NOMO-1 treated with dmso at 0.1 percent for 144 hours (cell line): ENCODE measurements around the gene TGFBI.
A peak's percentile ranks its signal among the peaks of the same experiment; 100 is the strongest.

ENCODE experiments used
- DNase-seq: peaks from one replicate; lab custom pipeline; 2025; ENCODE audit not compliant: unreplicated experiment; lab: John Stamatoyannopoulos, UW

TGFBI gene

DNA sequence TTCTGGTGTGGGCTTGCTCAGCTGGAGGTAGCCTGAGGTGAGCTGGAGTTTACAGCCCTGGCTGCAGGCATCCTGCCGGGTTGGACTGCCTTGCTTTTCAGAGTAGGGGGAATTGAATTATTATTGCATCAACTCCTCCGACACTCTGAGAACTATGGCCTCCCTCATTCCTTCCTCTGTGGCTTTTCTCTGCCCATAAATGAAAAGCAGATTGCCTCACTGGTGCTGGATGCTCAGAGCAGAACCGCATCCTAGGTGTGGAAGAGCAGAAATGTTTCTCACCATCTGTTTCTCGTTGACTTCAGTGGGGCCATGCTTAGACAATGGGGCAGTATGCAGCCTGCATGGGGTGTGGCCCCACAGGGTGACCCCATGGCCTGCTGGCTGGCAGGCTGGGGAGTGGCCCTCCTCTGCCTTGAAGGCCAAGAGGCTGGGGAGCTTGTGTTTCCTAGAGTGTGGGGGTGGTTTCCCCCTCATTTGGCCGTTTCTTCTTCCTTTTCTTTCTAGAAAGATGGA, 27.3 kb upstream of the TGFBI start:
- DNase-seq = peak; percentile 68

DNA sequence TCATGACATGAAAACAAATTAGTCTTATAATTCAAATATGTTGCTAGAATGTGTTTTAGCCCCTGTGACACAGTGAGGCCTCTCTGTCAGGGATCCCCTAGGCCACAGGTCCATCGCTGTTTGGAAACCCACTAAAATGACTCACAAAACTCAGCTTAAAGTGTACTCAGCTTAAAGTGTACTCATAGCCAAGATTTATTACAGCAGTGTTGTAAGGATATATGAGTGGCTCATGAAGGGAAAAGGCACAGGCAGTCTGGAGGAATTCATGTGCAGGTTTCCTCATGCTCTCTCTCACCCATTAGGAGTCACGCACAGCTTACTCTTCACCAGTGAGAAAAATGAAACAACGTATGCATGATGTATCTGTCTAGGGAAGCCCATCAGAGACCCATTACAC, 24.4 kb upstream of the TGFBI start:
- no peak for DNase-seq

DNA sequence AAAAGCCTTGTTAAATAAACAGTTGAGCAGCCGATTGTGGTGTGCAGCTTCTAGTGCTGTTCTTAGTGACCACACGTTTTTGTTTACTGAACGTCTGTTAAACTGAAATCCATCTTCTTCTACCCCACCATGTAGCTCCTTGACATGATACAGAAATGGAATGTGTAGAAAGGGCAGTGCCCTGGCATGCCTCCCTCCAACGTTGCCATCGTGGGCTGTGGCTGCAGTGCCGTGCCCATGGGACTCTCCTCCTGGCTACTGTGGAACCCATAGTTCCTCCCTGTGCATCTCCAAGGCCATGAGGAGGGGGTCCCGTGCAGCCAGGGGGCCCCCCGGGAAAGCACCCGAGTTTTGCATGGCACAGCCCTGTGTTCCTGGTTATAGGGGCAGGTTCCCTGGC, 23.3 kb upstream of the TGFBI start:
- DNase-seq = no peak

DNA sequence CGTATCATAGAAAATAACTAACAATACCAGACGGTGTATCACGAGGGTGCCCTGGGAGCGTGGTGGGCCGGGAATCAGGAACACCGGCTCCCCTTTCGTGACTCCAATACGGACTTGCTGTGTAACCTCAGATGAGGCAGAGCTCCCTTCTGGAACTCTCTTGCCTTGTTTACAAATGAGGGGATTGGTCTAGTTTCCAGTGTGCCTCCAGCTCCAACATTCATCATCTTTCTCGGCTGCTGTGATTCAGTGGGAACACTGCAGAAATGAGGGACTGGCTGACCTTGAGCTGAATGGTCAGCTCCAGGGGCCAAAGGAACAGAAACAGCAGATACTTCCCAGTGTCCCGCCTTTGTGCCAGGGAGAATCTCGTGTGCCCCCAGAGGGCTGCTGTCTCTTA, 22.6 kb upstream of the TGFBI start:
- DNase-seq = no peak

DNA sequence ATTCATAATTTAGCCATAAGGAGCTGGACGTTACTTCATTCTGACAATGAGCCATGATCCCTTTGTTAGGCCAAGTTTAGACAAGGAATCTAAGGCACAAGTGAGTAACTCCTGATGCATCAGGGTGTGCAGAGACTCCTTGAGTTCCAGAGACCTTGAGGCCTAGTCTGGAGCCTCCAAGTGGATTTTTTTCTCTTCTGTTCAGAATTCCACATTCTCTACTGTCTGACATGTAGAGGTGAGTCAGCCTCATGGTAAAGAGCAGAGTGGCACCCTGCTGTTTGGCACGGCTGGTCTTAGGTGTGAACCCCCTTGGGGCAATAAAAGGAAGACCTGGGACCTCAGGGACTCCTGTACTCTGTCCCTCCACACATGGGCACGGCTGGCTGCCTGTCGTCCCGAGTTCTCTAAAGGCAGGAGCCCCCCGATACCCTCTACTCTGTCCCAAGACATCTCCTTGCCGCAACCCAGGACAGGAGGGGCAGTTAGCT, 22.0 kb upstream of the TGFBI start:
- no peak for DNase-seq

DNA sequence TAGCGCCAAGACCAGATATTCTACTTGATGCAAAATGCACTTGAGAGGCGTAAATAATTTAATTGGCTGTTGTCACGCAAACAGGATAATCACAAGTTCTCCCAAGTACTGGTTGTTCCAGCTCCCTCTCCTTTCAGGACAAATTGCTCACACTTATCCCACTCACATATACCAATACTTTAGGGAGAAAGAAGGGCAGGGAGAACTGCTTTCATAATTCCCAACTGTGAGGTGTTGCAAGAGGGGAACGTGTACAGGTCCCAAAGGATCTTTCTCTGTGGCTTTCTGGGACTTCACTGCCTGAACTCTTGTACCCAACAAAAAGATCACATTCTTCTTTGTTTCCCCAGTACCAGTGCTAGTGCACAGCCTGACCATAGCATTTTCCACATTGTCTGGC, 21.5 kb upstream of the TGFBI start:
- DNase-seq = no peak

DNA sequence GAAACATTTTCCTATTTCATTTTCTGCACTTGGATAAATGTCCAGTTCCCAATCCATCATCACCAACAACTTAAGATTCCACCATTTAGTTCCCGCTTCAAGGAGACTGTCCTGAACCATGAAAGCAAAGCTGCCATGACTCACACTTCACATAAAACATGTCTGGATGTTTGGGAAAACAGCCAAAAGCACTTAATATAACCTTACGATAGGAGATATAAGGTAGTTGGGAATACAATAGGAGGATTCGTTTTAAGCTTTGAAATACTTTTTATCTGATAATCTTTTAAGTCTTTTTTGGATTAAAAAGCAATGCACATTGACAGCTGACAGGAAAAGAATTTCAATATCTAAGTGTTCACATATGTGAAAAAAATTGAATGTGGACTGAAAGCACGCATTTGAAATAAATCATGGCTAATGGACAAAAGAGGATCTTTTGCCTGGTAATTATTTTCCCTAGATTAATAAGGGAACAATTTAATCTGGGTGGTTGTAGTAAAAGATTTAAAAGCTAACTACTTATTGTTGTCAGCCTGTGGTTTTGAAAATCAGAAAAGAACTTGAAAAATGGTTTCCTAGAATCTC, 17.3 kb upstream of the TGFBI start:
- no peak for DNase-seq

DNA sequence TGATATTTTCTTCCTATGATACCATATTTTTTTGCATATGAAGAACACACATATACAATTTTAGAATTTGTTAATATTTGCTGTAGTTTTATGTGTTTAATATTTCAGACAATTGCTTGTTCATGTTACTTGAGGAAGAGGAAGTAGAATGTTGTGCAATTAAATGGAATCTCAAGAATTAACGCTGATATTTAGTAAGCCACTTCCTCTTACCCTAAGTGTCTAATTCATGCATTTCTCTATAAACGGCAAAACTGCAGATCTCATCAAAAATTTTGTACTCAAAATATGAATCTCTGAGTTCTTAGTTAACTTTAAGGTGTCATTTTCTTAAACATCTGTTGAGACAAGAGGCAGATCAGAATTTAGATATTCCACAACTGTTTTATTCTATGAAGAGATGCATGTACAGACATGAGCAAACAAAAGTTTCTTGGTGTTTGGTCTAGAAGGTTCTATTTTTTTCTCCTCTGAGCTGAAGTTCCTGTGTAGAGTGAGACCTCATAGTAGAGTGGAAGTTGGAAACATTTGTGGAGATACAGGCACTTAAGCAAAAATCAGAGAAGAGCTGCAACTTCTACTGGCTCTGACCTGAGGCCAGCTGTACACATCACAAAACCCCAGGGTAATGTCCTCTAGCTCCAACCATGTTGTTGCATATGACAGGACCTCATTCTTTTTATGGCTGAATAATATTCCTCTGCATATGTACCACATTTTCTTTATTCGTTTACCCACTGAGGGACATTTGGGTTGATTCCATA, 16.6 kb upstream of the TGFBI start:
- peak; percentile 54 for DNase-seq

DNA sequence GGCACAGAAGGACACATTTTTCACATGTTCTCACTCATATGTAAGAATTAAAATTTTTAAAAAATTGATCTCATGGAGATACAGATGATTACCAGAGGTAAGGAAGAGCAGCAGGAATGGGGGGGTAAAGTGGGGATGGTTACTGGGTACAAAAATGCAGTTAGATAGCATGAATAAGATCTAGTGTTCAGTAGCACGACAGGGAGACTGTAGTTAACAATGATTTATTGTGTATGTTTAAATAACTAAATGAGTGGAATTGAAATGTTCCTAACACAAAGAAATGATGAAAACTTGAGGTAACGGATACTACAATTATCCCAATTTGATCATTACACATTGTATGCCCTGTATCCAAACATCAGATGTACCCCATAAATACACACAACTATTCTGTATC, 15.2 kb upstream of the TGFBI start:
- no peak for DNase-seq

DNA sequence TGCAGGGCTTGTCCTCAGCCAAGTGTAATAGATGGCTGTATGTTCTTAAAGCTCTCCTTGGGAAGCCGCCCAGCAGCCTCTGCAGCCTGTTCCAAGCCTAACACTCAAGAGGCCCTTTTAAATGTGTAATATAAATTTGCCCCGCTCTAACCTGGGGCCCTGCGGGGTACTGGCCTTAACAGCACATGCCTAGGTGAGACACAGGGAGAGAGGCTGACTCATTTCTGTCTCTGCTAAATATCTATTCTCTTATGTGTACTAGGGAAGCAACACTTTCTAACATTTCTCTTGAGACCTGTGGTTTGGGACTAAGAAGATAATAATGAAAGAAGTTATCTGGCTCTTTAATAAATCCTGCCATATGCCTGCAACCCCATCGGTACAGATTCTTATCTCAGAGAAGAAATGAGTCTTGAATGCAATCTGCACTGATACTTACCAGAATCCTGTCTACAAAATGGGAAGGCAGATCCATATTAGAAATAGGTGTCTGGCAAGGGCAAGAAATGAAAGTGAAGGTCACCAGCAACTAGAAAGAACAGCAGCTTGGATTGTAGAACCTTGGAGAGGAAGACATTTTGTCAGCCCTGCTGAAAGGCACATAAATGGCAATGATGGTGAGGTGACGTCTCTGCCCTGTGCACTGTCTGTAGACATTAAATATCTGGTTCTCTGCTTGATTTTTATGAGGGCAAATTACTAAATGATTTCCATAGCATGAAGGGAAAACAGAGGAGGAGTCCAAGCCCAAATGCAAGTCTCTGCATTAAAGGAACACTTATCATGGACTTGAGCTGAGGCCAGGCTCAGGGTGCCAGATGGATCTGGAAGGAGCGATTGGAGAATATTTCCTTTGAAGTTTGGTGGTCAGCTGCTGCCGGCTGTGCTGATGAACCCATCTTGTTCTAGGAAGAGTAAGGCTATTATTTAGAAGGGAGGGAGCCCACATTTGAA, 14.5 kb upstream of the TGFBI start:
- DNase-seq = no peak

DNA sequence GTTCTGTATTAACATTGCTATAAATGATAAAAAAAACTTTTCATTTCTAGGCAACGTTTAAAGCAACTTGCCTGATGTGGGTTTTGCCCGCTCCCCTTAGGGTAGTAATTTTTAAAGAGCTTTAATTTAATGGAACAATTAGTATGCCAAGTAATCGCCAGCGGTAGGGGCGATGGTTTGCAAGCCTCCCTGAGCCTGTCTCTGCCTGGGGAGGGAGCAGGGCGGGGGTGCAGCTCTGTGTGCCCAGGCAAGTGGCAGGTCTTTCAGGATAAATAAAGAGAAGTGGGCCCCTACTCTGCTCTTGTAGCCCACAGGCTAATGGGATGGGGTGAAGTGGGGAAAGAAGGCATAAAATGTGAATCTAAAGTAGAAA, 13.8 kb upstream of the TGFBI start:
- no peak for DNase-seq

DNA sequence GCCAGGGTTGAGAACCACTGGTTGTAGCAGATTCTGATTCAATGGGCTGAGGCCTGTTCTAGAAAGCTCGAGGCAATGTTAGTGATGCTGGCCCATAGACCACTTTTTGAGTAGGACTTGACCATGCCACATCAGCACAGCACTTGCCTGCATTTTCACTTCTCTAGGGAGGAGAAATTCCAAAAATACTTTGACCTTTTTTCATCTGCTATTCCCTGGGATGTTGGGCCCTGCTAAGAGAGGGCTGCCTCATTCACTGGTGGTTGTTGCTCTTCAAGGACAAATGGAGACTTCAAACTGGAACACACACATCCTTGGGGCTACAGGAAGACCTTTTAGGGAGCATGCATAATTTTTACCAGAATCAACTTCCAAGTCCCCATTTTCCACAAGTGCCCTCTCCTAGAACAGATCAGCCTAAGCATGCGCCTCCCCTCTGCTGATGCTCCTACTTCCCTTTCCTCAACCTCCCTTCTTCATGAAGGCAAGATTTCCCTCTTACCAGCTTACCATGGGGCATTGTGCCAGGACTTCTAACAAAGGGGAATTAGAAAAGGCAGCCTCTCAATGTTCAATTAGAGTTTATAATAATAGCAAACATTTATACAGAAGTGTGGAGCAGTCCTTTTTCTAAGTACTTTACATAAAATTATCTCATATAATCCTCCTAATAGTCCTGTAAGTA, 12.7 kb upstream of the TGFBI start:
- DNase-seq = no peak

DNA sequence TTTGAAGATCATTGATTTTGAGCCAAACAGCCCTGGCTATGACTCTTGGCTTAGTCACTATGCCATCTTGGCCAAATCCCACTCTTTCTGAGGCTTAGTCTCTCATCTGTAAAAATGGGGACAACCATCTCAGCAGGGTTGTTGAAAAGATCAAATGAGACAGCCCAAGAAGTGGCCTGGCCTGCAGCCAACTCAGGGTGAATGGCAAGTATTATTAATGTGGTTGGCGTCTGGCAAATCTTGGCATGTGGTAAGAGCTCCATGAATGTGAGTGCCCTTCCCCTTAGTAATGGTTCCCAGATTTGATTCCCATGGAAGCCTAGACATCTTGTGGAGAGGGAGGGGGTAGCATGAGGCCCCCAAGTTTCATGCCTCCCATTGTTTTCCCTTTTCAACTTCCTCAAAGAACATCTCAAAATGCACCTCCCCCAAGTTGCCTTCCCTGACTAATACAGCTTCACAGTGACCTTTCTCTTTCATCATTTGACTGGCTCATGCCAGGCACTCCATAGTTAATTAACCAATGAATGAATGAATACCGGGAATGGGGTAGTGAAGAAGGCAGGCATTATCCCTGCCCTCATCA, 11.8 kb upstream of the TGFBI start:
- DNase-seq = no peak

DNA sequence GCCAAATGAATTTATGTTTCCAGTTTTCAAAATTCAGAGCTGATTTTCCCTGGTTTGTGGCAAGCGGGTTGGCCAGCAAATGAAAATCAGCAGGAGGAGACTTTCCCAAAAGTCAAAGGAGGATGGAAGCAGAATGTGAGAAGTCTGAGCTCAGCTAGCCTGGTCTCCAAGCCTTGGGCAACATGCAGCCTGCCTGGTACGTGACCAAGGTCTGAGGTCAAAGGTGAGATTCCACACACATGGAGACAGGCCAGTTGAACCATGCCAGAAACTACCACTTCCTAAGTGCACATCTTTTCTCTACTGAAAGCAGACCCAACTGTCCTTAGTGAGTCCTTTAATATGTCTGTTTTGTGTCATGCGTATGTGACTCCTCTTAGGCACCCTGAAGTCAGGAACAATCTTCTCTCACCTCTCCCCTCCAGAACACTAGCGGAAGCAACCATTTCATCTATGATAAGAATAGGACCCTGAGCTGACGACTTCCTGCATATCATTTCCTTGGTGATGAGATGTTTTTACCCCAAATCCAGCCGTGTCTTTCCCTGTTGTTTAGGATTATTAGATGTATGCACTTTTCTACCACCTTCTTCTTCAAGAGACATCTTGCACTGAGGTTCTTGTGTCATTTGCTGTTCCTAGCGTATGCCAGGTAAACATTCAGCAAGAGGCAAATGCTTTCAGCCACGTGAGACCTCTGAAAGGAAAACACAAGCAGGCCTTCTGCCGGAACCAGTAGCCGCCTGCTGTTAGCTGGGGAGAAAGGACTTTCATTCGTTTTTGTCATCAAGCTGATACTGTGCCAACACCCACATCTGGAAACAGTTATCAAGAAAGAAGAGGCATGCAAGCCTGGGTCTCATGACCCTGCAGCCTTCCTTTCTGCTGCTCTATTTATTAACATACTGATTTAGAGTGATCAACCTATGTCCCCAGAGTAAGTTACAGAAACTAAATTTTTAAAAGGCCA, 9.7 kb upstream of the TGFBI start:
- DNase-seq = no peak

DNA sequence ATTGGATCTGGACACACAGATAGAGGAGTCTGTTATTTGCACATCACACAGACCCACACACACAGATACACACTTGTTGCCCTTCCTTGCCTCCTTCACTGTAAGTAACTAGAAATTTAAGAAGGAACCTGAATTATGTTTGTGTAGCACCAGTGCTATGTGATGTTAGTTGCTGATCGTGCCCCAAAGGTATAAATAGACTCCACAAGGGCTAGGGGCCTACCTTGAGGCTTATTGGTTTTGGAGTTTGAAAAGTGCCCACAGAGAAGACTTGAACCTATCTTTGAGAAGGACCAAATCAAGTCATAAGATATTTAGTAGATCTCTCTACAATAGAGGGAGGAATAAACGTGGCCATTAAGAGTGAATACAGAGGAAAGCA, 8.8 kb upstream of the TGFBI start:
- DNase-seq = no peak

DNA sequence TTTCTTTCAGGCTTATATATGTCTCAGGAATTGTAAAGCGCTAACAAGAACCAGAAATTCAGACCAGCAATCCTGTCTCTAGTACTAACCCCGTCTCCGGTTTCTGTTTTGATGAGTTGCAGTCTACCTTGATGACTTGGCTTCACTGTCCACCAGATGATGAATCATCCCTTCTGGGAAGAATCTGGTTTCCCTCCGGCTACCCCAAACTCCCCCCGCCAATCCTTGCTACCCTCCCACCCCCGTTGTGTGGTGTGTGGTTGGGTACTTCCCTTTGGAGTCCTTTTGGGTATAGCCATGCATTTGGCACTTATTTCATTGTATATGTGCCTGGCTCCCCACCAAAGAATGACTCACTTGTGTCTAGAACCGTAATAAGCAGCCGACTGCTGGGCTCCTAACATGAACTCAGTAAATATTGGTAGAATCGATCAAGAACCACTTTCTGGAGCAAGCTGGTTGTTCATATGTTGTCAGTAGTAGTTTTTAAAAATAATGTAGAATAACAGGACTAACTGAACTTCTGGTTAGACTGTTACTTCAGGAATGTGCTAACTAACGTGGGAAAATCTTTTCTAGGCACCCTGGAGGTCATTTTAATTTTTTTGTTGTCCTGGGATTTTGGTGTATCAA, 8.3 kb upstream of the TGFBI start:
- peak; percentile 16 for DNase-seq

DNA sequence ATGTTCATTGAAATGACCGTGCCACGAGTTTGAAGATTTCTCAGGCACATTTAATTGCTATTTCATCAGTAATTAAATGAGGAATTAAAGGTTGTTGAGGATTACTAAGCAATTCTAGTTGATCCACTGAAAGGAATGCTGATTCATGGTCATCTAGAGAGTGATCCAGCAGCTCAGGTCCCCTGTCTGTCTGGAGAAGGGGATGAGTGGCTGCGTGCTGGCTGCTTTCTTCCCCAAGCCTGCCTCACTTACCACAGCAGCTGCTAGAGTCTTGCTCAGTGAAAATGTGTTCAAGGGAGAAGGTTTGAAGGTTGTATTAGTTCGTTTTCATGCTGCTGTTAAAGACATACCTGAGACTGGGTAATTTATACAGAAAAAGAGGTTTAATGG, 7.8 kb upstream of the TGFBI start:
- no peak for DNase-seq

DNA sequence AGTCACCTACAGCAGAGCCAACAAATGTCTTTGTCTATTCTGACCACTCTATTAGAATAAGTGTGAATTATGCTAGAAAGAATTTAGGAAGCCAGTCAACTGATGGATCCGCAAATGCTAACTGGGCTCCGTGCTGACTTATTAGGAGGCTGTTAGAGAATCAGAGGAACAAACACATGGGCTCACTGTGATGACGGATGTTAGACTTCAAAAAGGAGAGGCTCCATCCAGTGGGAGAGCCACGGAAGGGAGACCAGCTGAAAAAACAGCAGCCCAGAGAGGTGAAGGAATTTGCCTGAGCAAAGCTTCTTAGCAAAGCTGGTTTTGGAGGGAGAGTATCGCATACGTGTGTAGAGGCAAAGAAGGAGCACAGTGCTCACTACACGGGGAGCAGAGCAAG, 5.8 kb upstream of the TGFBI start:
- DNase-seq = no peak

DNA sequence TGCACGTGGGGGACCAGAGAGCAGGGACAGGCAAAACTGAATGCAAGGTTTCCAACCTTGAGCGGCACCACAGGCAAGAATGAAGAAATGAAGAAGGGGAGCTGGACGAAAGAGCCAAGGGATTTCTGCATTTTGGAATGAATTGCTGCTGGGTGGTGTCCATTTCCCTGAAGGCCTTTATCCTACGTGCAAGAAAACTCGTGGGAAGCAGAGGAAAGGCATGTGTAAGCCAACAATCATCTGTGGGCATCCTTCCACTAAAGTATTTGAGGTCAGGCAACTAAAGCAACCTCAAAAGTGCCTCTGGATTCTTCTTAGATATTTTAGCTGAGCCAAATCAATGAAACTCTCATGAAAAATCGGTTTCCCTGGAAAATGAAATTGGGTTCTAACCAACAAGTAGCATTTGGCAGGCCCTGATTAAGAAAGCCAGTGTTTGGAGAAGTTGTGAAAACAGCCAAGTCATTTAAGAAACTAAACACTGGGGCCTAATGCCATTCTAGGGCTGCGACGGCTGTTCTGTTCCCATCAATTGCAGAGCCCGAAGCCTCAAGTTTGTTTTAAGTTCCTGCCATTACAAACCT, 4.7 kb upstream of the TGFBI start:
- peak; percentile 25 for DNase-seq
